T follicular helper cell (primary cell): ENCODE data around the gene ING1.
"Not testable (repeated sequence)": the region's sequence is repeated elsewhere in the genome, so short reads cannot be mapped to it uniquely, and the experiment has no call there.

Source experiments
- DNase-seq: peaks from one replicate; pipeline ENCODE4 v3.0.0-alpha.2; 2020; ENCODE audit warnings: low read depth
- total RNA-seq, 2 experiments: gene quantifications; one replicate each; lab custom pipeline; 2026; lab: John Stamatoyannopoulos, UW

ING1 gene, protein sequence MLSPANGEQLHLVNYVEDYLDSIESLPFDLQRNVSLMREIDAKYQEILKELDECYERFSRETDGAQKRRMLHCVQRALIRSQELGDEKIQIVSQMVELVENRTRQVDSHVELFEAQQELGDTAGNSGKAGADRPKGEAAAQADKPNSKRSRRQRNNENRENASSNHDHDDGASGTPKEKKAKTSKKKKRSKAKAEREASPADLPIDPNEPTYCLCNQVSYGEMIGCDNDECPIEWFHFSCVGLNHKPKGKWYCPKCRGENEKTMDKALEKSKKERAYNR
- total RNA-seq = 14.0 to 29.5 reads per million in 2 experiments

DNA sequence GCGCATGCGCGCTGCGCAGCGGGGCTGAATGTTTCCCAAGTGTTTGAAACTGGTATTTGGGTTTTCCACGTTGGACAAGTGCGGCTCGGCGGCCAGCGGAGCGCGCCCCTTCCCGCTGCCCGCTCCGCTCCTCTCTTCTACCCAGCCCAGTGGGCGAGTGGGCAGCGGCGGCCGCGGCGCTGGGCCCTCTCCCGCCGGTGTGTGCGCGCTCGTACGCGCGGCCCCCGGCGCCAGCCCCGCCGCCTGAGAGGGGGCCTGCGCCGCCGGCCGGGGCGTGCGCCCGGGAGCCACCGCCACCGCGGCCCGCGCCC is at the start of gene ING1:
ING1 (plus strand) TSS at position 59 of the 311 bp plus-strand sequence. CDS start 450 bp downstream, outside the sequence.
- DNase-seq = no peak

DNA sequence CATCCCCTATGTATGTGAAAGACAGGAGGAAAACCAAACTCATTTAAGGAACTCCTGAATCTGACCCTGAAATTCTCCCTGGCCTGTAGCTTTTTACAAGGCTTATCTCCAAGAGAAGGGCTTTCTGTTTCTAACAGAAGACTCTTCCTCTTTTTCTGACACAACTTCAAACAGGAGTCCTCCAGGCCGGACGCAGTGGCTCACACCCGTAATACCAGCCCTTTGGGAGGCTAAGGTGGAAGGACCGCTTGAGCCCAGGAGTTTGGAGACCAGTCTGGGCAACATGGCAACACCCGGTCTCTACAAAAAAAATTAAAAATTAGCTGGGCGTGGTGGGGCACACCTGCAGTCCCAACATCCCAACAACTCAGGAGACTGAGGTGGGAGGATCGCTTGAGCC is 49.5 kb upstream of the ING1 start:
- DNase-seq = no peak

DNA sequence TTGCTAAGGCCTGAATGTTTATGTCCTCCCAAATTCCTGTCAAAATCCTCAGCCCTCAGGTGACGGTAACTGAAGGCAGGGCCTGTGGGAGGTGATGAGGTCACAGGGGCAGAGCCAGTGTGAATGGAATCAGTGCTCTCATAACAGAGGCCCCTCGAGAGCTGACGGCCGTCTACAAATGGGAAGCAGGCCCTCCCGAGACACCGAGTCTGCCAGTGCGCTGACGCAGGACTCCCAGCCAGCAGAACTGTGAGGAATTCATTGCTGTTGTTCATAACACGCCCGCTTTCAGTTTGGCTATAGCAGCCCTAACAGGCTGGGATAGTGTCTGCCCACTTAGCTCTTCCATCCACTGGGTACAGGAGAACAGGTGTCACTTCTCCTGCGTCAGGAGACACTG is 48.8 kb upstream of the ING1 start:
- DNase-seq = no peak

DNA sequence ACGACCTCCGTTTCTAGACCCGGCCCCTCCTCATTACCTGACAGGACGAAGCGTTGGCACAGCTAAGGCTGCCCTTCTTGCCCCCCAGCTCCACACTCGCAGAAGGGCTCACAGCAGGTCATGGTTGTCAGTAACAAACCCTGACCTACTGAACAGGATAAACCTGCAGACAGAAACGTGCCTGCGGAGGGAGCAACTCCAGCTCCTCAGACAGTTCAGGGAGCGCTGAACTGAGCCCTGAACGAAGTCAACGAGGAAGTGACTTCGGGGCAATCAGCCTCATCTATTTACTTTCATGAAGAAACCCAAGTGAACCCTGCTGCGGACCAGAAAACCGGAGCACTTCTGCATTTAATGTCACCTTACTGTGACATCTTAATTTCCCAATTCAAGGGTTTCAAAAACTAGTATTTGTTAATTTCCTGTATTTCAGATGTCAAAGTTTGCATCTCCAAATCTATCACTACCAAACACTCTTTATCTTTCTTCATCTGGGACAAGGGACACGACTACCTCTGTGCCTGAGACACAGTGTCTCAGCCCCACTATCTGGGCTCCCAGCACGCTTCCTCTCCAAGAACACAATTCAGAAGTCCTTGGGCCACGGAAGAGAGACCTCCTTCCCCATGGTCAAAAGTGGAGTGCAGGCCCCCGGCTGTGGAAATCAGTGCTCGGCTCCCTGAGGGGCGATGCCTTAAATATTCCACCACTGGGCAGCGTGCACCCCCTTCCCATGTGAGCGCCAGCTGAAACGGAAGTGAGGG is 47.8 kb upstream of the ING1 start:
- no peak for DNase-seq

DNA sequence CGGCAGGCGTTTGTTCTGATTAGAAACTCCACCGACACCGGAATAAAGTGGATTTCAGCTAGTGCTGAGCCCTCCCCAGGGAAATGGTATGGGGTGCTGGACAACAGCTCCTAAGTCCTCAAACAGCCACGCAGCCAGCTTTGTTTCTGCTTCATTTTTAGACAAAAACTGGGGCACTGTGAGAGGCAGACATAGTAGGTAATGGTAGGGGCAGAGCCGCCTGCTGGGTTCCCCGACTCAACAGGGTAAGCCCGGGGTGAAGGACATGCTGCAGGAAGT is 47.3 kb upstream of the ING1 start:
- DNase-seq = no peak

DNA sequence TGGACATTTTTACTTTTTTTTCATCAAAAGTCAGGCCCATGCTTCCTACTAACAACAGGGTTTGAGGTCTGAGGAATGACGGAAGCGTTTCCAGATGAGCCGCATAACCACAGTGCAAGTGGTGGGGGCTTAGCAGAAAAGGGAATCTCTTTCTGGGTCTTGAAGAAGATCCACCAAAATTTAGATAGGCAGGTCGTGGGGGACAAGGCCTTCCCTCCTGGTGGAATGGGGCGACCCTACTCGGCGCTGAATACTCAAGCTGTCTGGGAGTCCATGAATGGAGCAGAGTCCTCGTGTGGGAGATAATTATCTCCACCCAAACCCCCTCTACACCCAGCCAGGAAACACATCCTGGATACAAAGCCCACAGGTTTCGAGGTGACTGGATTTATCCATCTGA is 44.5 kb upstream of the ING1 start:
- DNase-seq = no peak

DNA sequence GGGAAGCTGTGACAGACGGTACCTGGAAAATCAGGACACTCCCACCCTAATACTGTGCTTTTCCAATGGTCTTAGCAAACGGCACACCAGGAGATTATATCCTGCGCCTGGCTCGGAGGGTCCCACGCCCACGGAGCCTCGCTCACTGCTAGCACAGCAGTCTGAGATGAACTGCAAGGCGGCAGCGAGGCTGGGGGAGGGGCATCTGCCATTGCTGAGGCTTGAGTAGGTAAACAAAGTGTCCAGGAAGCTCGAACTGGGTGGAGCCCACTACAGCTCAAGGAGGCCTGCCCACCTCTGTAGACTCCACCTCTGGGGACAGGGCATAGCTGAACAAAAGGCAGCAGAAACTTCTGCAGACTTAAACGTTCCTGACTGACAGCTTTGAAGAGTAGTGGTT is 43.7 kb upstream of the ING1 start:
- DNase-seq = not testable (repeated sequence)

DNA sequence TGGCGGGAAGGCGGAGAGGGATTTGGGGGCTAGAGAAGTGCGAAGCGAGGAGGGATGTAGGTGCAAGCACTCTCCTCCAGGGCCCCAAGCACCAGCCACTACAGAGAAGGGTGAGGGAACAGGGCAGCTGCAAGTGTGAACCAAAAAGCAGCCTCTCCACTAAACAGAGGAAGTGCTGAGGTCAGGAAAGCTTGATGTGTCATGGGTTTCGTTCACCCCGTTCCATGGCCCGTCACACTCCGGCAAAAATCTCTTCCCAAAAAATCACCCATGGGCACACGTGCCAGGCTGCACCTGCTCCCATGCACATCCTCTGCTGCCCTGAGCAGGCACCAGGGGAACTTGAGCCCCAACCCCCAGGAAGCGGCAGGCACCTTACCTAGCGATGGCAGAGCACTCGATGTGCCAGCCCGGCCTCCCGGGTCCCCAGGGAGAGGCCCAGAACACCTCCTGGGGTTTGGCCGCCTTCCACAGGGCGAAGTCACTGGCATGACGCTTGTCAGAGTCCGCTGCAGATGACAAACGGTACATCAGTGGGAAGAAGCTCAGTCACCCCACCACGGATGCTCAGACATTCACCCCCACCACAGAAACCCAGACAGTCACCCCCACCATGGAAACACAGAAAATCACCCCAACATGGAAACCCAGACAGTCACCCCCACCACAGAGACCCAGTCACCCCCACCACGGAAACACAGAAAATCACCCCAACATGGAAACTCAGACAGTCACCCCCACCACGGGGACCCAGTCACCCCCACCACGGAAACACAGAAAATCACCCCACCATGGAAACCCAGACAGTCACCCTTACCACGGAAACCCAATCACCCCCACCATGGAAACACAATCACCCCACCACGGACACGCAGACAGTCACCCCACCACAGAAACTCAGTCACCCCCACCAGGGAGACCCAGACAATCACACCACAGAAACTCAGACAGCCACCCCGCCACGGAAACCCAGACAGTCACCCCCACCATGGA is 36.6 kb upstream of the ING1 start:
- no peak for DNase-seq

DNA sequence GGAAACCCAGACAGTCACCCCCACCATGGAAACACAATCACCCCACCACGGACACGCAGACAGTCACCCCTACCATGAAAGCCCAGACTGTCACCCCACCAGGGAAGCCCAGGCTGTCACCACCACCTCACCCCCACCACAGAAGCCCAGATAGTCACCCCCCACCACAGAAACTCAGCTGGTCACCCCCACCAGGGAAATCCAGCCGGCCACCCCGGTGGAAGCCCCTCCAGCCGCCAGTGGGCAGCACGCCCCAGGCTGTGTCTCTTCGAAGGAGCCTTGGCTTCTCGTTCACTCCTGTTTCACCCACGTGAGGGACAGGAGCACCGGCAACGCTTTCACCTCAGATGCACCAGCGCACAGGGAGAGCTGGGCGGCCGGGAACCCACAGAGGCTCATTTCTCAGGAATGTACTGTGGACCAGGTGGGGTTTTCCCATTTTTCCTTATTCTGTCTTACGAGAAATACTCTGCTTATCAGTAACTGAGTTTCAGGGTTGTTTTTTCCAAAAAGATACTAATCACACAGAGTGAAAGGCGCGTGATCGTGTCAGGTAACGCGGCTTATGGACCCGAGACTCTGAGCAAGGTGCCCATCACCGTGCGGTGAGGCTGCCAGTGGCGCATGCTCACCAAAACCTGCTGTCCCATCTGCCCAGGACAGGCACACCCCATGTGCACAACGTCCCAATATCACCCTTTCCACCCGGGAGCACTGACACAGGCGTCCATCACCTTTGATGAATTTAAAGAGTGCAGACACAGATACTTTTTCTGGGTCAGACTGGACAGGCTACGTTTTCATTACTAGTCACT is 35.6 kb upstream of the ING1 start:
- no peak for DNase-seq

DNA sequence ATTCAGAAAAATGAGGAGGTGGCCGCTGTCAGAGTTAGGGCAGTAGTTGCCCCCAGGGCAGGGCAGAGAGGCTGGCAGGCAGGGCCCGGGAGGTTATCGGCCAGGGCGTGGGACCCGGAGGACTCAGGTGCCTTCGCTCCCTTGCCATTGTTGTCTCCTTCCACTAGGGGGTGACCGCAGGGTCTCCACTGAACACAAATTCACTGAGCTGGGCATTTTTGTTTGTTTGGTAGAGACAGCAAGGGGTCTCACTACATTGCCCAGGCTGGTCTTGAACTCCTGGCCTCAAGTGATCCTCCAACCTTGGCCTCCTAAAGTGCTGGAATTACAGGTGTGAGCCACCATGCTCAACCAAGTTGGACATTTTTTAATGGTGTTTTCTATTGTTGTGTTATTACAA is 32.6 kb upstream of the ING1 start:
- no peak for DNase-seq

DNA sequence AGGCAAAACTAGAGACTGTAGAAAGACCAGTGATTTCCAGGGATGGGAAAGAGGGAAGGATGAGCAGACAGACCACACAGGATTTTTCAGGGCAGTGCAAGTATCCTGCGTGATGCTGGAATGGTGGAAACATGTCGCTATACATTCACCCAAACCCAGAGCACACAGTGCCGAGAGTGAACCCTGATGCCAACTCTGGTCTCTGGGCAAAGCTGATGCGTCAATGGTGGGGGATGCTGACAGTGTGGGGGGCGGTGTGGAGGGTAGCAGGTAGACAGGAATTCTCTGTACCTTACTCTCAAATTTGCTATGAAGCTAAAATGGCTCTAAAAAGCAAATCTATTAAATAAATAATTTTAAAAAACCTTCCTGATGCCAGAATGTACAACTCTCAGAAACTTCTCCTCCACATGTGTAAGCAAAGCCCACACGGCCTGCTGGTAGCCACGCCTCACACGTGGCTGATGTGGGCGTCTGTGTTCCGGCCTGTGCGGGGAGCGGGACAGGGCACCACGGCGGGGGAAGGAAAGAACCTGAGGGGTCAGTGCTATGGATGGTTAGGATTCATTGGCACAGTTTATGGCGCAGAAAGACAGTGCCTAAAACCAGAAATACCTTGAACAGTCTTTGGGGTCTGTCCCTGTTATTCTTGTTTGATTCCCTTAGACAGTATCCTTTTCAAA is 31.5 kb upstream of the ING1 start:
- DNase-seq = no peak

DNA sequence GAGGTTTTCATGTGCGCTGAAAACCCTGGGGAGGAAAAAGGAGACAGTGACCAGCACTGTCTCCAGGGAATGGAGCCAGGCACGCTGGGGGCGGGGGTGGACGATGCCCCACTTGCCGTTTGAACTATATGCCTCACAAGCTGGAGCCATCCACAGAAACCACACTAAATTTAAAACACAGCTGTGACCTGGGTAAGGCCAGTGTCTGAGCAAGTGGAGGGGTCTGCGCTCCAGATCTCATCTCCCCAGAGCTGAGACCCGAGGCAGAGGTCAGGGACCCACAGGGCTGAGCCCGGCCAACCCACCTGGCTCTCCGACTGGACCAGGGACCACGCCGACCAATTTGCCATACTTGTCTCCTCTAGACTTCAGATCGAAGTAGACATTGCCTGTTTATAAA is 30.8 kb upstream of the ING1 start:
- DNase-seq = no peak

DNA sequence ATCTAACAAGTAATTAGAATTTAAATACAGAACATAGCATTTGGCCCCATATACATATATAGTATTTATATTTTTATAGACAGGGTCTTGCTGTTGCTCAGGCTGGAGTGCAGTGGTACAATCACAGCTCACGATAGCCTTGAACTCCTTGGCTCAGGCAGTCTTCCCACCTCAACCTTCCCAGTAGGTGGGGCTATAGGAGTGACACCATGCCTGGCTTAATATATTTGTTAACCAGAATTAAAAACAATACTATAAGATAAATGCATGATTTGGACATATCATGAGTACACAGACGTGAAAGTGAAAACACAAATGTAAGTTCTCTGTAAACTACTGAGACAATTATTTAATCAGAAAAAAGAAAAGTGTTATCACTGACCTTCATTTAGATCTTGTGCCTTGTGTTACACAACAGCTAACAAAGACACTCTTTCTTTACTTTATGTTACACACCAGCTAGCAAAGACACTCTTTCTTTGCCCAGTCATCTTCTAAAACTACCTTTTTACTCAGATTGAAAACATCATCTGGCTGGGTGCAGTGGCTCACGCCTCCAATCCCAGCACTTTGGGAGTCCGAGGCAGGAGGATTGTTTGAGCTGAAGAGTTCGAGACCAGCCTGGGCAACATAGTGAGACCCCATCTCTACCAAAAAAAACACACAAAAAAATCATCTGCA is 30.2 kb upstream of the ING1 start:
- no peak for DNase-seq

DNA sequence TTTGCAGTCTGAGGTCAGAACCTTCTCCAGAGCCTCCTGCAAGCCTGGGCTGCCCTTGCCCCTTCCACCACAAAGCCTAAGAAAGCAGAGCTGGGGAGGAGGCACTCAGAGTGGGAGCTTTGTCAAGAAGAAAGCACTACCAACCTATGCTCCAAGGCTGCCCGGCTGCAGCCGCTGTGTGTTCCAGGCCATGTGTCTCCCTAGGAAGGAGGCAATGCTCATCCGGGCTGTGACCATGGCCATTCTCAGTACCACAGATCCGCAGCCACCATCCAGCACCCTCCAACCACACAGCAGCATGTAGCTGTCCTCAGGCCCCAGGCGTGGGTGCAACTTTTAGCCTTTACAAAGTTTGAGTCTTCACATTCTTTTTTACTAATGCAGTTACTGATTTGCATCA is 29.6 kb upstream of the ING1 start:
- no peak for DNase-seq

DNA sequence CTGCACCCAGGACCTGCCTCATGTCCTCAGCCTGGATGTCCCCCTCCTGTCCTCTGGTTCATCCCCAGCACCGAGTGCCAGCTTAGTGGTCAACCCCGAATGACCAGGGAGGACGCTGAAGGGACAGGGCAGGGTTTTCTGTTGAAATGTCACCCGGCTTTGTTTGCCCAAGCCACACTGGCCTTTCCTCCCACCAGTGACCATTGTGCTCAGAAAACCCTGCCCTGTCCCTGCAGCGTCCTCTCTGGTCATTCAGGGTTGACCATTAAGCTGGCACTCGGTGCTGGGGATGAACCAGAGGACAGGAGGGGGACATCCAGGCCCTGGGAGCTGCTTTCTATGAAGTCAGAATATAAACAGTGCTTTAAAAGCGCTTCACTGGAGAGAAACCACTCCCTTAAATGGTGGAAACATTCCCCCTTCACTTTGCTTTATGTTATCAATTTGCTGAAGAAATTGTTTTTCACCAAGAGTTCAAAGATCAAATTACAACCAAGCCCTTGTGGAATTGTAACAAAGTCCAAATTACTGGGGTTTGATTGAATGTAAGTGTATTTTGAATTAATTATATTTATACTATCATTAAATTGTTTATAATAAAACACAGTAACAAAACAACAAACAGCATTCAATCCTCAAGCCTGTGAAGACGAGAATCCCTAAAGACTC is 29.0 kb upstream of the ING1 start:
- DNase-seq = no peak

DNA sequence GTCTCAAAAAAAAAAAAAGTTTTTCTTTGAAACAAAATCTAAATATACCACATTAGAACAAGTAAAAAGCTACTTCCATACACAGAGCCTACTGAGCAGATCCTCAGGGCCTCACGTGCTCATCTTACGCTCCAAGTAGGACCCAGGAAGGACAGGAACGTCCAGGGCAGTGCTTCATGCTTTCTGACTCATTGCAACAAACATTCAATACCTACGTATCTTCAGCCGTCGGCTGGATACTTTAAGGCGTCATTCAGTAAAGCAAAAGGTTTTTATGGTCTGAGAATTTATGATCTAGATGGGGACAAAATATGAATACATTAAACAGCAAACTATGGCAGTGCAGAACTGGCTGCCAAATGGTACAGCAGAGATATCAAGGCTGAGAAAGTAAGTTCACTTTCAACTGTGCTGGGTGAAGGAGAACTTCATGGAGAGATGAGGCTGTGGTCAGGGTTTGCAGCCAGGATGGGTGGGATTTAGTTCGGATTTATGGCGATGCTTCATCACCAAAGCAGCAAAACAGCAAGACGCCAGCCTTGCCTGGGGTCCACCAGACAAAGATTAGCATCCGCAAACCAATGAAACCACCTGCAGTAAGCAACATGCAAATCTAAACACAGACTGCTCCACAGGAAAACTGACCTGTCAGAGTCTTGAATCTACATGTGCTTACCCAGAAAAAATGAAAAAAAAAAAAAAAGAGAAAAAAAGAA is 28.0 kb upstream of the ING1 start:
- DNase-seq = no peak

DNA sequence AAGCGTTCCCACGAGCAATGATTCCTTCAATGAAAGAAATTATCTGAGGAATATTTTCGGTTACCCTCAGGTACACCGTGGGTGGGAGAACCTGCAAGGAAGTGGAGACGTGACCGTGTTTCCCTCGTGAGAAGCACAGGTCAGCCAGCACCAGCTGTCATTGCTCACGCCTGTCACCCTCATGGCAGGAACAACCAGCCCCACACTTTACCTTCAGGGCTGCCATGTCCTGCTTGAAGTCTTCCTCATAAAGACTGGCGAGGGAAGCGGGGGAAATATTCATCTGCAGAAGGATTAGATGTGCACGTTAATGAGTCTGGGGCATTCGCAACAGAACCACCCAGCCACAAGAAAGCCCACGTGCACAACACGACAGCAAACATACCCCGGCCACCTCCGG is 25.8 kb upstream of the ING1 start:
- no peak for DNase-seq

DNA sequence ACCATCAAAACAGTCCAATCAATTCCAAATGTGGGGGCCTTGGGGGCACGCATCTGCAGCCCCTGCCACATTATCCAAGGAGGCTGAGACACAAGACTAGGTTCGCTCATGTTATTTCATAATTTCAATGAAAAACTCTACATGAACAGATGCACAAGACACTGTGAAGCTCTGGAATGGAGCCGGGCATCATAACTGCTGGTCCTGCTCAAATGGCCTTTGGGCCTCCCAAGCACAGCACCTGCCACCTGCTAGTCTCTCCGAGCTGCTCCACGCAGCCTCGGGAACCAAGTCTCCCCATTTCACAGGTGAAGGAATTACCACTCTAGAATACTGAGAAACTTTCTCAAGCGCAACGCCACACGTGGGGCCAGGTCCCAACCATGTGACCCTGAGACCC is 24.5 kb upstream of the ING1 start:
- no peak for DNase-seq

DNA sequence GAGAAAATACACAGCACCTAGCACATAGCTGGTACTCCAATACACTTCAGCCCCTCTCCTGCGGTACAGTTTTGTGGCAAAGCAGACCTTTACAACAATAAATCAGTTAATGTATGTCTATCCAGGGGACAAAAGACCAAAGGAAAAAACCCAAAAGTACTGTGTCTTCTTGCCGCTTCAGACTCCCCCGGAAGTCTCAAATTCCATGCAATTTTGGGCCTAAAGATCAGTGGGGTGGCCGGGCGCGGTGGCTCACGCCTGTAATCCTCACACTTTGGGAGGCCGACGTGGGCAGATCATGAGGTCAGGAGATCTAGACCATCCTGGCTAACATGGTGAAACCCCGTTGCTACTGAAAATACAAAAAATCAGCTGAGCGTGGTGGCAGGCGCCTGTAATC is 23.8 kb upstream of the ING1 start:
- DNase-seq = no peak

DNA sequence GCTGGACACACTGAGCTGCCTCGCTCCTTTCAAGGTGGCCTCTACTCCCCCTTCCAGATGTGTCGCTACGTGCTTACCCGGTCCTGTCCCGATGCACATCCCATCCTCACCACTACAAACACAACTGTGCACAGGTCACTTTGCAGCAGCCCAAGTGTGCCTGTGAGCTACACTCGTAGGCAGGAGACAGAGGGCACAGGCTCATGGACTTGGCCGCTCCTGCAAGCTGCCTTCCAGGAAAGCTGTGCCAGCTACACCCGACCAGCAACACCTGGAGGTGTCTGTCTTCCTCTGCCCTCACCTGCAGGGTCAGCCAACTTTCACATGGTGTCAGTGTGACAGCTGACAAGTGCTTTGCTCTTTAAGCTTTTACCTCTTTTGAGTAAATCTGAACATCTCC is 23.0 kb upstream of the ING1 start:
- DNase-seq = no peak
